HTERT RPE-1 (cell line): ENCODE measurements around the gene TTC7B.

ENCODE experiments used
- in situ Hi-C: fragments of 300-500 bp; cut with MboI; formaldehyde crosslinking; loops from 4 replicates; pipeline ENCODE4 v1.14.3; 2020; ENCODE audit warnings: low sequenced_read_pairs

TTC7B gene

GRCh38 chr14:90502760-90503159 is 313.5 kb downstream of the TTC7B start:
- in situ Hi-C loops: no loop called here

- in situ Hi-C loops: no loop called here
These were observed 315.4 kb downstream of the TTC7B start for GRCh38 chr14:90500665-90501370.

DNA sequence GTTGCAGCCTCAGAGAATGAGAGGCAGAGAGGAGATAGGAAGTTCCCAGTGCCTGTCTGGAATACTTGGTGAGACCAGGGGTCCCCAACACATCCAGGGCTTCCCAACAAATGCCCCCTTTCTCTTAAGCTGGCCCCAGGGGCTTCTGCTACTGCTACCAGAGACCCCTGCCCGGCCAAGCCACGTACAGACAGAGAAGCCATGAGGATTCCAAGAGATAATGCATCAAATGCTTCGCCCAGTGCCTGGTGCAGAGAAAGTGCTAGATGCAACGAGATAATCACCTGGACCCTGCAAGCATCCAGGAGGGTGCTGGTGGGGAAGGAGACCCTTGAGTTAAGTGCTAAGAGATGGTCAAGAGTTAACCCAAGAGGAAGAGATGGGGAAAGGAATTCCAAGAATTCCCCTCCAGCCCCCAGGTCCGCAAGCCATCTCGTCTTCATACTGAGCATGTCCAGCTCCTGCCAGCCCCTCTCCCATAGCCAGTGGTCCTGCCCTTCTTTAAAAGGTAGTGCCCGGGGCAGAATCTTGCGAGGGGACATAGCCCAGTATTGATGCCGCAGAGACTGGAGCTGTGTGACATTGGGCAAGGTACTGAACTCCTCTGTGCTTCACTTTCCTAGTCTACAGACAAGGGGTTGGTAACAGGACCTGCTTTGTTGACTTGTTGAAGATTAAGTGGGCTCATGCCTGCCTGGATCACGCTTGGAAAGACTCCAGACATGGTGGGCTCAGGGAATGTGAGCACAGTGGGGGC is 316.1 kb downstream of the TTC7B start:
- in situ Hi-C loops: no loop called here

- in situ Hi-C loops: no loop called here
These were observed 317.1 kb downstream of the TTC7B start for GRCh38 chr14:90499121-90499520.

- in situ Hi-C loops: no loop called here
These were observed 318.0 kb downstream of the TTC7B start for GRCh38 chr14:90498198-90498597.

DNA sequence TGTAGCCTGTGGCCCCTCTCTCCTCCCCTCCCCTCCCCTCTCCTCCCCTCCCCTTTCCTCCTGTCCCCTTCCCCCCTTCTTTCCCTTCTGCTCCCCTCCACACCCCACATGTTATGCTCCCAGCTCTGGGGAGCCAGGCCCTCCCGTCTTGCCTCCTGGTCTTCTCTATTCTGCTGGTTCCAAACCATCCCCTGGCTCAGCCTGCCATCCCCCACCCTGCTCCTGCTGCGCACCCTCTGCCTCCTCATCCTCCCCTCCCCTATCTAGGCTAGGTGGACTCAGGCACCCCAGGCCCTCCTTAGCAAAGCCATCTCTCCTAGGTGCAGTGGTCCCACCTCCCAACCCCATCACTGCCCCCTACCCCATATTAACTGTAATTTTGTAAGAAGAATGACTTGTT is 319.9 kb downstream of the TTC7B start:
- in situ Hi-C loops: no loop called here

GRCh38 chr14:90495357-90496276 is 320.6 kb downstream of the TTC7B start:
- in situ Hi-C loops: no loop called here

DNA sequence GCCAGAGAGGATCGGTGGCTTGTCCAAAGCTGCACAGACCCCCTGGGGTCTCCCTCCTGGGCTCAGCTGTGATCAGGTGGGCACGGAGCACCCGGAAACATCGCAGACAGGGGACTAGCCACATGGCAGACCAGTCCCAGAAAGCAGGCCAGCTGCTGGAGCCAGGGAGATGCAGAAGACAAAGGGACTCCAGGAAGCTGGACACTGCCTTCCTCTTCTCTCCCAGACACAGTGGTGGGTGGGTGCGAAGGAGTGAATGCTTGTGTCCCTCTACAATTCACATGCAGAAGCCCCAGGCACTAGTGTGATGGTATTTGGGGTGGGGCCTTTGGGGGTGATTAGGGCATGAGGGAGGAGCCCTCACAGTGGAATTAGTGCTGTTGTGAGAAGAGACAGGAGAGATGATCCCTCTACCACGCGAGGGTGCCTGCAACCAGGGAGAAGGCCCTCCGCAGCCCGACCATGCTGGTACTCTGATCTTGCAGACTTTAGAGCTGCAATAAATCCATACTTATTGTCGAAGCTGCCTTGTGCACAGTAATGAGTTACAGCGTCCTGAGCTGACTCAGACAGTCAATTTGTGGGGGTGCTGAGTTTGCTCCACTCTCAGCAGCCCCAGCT is 324.2 kb downstream of the TTC7B start:
- in situ Hi-C loops: no loop called here

- in situ Hi-C loops: no loop called here
These were observed 324.9 kb downstream of the TTC7B start for GRCh38 chr14:90491221-90491885.

DNA sequence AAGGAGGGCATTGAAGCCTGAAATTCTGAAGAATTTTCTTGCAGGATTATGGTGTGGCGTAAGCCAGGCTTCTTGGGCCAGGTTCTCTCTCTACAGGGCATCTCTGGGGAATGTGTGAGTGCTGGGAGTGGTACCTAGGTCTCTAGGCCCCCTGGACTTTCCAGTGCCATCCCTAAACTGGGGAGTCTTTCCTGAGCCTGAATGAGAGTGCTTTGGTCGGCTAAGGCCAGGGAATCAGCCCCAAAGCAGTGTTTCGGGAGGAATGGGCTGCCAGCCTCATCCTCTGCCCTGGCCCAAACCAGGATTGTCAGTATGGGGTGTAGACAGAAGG is 325.5 kb downstream of the TTC7B start:
- in situ Hi-C loops: no loop called here

- in situ Hi-C loops: no loop called here
These were observed 326.1 kb downstream of the TTC7B start for GRCh38 chr14:90489916-90490719.

DNA sequence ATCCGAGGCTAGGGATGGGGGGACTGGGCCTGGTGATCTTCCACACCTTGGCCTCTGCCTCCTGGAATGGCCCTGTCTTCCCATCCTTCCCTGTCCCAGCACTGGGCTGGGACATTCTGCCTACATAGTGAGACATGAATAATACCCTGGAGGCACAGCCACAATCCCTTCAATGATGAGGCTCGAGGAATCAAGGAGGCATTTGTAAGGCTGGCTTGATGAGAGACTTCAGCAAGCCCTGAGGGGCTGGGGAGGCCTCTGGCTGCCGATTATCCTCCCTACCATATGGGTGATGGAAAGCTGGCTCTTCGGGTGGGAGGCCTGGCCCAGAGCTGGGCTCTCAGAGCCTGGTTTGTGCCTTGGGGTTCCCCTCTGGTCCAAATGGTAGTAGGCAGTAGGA is 326.9 kb downstream of the TTC7B start:
- in situ Hi-C loops: no loop called here

GRCh38 chr14:90488256-90488655 is 328.0 kb downstream of the TTC7B start:
- in situ Hi-C loops: no loop called here

DNA sequence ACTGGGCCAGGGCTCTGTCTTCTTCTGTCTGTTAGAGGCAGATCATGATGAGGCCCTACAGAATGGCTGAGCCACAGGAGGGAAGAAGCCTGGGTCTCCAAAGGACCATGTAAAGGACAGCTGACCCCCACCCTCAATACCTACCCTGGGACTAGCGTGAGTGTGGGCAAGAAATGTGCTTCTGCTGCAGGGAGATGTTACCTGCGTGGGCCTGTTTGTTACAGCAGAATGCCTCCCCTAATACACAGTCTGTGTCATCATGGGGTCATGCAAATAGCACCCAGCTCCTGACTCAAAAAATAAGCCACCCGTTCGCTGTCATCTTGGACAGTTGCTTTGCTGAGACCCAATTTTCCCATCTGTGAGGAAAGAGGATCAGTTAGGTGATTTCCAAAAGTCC is 328.8 kb downstream of the TTC7B start:
- in situ Hi-C loops: no loop called here

DNA sequence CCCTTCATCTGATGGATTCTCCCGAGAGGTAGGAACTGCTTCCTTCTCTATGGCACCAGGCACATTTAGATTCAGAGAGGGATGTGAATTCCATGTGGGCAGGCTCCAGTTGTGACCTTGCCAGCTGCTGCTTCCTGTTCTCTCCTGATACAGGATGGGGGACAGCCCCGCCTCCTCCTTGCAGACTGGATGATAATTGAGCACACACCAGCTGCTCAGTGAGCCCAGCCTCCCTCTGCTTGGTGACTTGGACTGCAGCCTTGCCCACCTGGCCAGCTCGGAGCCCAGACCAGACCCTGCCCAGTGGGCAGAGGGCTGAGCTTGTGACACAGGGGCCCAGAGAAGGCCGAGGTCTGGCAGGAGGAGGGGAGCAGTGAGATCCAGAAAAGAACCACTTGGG is 329.2 kb downstream of the TTC7B start:
- in situ Hi-C loops: no loop called here

- in situ Hi-C loops: no loop called here
These were observed 331.9 kb downstream of the TTC7B start for GRCh38 chr14:90484291-90484690.

DNA sequence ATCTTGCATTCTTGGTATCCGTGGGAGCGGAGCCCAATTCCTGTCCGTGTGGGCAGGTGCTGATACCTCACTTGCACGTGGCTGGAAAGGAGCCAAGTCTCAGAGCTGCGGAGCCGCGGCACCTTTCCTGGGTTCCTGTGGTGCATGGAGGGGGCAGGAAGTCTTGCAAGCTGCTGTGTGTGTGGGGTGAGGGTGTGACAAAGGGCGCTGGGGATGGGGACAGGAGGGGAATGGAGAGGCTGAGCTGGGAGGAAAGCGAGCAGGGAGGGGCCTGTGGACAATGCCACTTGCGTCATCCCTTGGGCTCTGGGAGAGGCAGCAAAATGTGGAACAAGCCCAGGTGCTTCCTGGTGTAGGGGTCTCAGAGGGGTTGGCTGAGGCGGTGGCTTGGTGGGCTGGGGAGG is 332.7 kb downstream of the TTC7B start:
- in situ Hi-C loops: no loop called here

DNA sequence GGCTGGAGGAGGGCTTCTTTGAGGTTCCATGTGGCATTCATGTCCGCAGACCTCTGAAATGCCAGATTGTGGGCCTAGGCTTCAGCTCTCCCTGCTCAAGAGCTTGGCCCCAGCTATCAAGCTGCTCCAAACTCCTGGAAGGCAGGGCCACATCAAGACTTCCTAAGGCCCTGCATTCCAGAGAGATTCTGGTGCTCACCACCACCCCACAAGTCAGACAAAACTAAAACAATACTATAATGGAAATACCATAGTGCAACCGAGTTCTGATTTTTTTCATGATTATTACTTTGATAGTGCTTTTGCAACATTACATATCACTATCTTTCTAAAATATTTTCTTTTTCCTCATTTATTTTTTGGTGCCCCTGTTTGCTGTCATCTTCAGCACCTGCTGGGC is 333.1 kb downstream of the TTC7B start:
- in situ Hi-C loops: no loop called here

- in situ Hi-C loops: no loop called here
These were observed 340.9 kb downstream of the TTC7B start for GRCh38 chr14:90475298-90475697.
